GM19351 (cell line): ENCODE measurements around the gene OR10A7.
A peak's percentile ranks its signal among the peaks of the same experiment; 100 is the strongest.
"Not testable (repeated sequence)": the region's sequence is repeated elsewhere in the genome, so short reads cannot be mapped to it uniquely, and the experiment has no call there.

ENCODE experiments used
- ATAC-seq: cut with Tn5 transposase; IDR thresholded peaks from one replicate; pipeline ENCODE4 v1.9.1; 2021; ENCODE audit warnings: mild to moderate bottlenecking, moderate library complexity; ENCODE audit not compliant: unreplicated experiment

OR10A7 gene, protein sequence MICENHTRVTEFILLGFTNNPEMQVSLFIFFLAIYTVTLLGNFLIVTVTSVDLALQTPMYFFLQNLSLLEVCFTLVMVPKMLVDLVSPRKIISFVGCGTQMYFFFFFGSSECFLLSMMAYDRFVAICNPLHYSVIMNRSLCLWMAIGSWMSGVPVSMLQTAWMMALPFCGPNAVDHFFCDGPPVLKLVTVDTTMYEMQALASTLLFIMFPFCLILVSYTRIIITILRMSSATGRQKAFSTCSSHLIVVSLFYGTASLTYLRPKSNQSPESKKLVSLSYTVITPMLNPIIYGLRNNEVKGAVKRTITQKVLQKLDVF

GRCh38 chr12:55220725-55221124 is at the start of gene OR10A7:
Gene OR10A7, plus strand, starts transcription at chr12:55221025. Its CDS starts 0 bp downstream, at chr12:55221025.
- ATAC-seq: no peak

DNA sequence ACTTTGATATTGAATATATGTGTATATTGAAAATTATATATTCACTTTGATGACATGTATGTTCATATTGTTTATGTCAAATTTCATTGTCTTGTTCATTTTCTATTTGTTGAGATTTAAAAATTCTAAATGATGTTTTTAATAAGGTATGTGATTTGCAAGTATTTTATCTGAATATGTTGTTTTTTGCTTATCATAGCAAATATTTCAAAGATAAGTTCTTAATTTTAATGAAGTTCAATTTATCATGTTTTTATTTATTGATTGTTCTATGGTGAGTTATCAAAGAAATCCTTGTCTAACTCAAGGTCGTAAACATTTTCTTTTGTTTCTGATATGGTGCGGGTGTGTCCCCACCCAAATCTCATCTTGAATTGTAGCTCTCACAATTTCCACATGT is 49.4 kb upstream of the OR10A7 start:
- no peak for ATAC-seq

DNA sequence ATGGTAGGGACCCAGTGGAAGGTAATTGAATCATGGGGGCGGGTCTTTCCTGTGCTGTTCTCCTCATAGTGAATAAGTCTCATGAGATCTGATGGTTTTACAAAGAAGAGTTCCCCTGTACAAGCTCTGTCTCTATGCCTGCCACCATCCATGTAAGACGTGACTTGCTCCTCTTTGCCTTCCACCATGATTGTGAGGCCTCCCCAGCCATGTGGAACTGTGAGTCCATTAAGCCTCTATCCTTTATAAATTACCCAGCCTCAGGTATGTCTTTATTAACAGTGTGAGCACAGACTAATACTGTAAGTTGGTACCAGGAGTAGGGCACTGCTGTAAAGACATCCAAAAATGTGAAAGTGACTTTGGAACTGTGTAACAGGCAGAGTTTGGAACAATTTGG is 49.0 kb upstream of the OR10A7 start:
- not testable (repeated sequence) for ATAC-seq

- no peak for ATAC-seq
Measured at GRCh38 chr12:55172686-55173085, 48.1 kb upstream of the OR10A7 start.

GRCh38 chr12:55173456-55173855 is 47.4 kb upstream of the OR10A7 start:
- ATAC-seq: no peak

GRCh38 chr12:55188573-55188972 is 32.3 kb upstream of the OR10A7 start:
- no peak for ATAC-seq

GRCh38 chr12:55188974-55189556 is 31.8 kb upstream of the OR10A7 start:
- peak; percentile 95 for ATAC-seq

GRCh38 chr12:55194382-55194781 is 26.4 kb upstream of the OR10A7 start:
- no peak for ATAC-seq

- no peak for ATAC-seq
Measured at GRCh38 chr12:55226523-55226922, 5.7 kb downstream of the OR10A7 start.

GRCh38 chr12:55227643-55228042 is 6.8 kb downstream of the OR10A7 start:
- ATAC-seq: no peak

- no peak for ATAC-seq
Measured at GRCh38 chr12:55244309-55244708, 23.5 kb downstream of the OR10A7 start, which contains the start of gene OR6C74. Gene OR6C74, plus strand, starts transcription at chr12:55244609. Its CDS starts 2,679 bp downstream, at chr12:55247288.

GRCh38 chr12:55246159-55246558 is 25.3 kb downstream of the OR10A7 start:
- no peak for ATAC-seq

GRCh38 chr12:55250944-55251343 is 30.1 kb downstream of the OR10A7 start:
- ATAC-seq: no peak

DNA sequence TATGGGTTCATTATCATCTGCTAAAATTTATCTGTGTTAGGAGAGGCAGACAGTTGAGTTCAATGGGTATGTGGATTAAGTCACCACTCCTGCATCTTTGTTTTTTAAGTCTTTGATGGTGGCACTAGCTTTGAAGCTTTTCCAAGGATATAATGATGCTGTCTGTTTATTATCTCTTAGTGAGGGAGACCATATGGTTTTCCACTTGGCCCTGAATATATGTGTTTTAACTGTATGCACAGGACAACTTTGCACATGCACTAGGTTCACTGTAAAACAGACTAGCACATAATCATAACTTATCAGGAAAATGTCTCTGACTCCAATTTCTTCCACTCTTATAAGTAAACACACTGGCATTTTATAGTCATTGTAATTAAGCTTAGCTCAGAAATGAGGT is 32.5 kb downstream of the OR10A7 start:
- no peak for ATAC-seq

GRCh38 chr12:55256831-55257230 is 36.0 kb downstream of the OR10A7 start:
- no peak for ATAC-seq

- ATAC-seq: no peak
Measured at GRCh38 chr12:55258303-55258702, 37.5 kb downstream of the OR10A7 start.
